Right renal pelvis (tissue), 4 donors: ENCODE results near the gene CDCA5. TPM values are rescaled to one million over a fixed set of nuclear protein-coding genes. Genes with fewer than 3 reads are reported as not detected.

ENCODE experiments used
- DNase-seq, 4 donors: peaks; one replicate each; pipeline ENCODE4 v3.0.0-alpha.2; 2013; ENCODE audit warnings: low read depth in 4 of 4, low spot score in 3 of 4, missing footprints in 1 of 4
- polyA plus RNA-seq, 4 donors: library from polyadenylated mRNA; unstranded; fragments of 120-200 nt; gene quantifications; one replicate each; pipeline ENCODE4 v1.2.1, GENCODE V29; 2013; ENCODE audit not compliant: insufficient read length in 4 of 4

The CDCA5 gene
- polyA plus RNA-seq, 4 donors: 15.6 to 21.7 (median 18.7) TPM

GRCh38 chr11:65108469-65109123, 24.8 kb upstream of the CDCA5 start:
- DNase-seq: no peak

- DNase-seq: no peak
Observed at GRCh38 chr11:65107751-65108468, 24.1 kb upstream of the CDCA5 start.

- DNase-seq: no peak
Observed at GRCh38 chr11:65107078-65107477, 23.2 kb upstream of the CDCA5 start.

GRCh38 chr11:65104628-65105027, 20.8 kb upstream of the CDCA5 start:
- DNase-seq: no peak

GRCh38 chr11:65103476-65103875, 19.6 kb upstream of the CDCA5 start:
- no peak for DNase-seq

- no peak for DNase-seq
Observed at GRCh38 chr11:65102142-65103095, 18.6 kb upstream of the CDCA5 start.

- DNase-seq: no peak
Observed at GRCh38 chr11:65100674-65101350, 17.0 kb upstream of the CDCA5 start.

GRCh38 chr11:65096926-65097325, 13.1 kb upstream of the CDCA5 start:
- DNase-seq: no peak

GRCh38 chr11:65095974-65096806, 12.3 kb upstream of the CDCA5 start, which contains the start of gene VPS51:
Gene VPS51, plus strand, starts transcription at chr11:65096214. Its CDS starts 37 bp downstream, at chr11:65096251.
- DNase-seq: peak in 3 of 4 donors; percentile 82 to 86 (median 85)

- DNase-seq: no peak
Observed at GRCh38 chr11:65095427-65095826, 11.6 kb upstream of the CDCA5 start.

- DNase-seq: no peak
Observed at GRCh38 chr11:65090628-65091027, 6.8 kb upstream of the CDCA5 start.

- DNase-seq: no peak
Observed at GRCh38 chr11:65089621-65090020, 5.8 kb upstream of the CDCA5 start.

GRCh38 chr11:65087827-65088226, 4.0 kb upstream of the CDCA5 start:
- DNase-seq: no peak

- DNase-seq: no peak
Observed at GRCh38 chr11:65087216-65087615, 3.4 kb upstream of the CDCA5 start.

- no peak for DNase-seq
Observed at GRCh38 chr11:65086809-65087208, 3.0 kb upstream of the CDCA5 start.

- no peak for DNase-seq
Observed at GRCh38 chr11:65085446-65085845, 1.6 kb upstream of the CDCA5 start.

GRCh38 chr11:65084598-65085375, 947 bp upstream of the CDCA5 start:
- DNase-seq: peak in 1 of 4 donors; percentile 7

GRCh38 chr11:65083134-65083833, 556 bp downstream of the CDCA5 start:
- no peak for DNase-seq
